Measurements from ENCODE around the gene SYDE2.

GRCh38 chr1:85203573-85204171 lies 2.9 kb upstream of the SYDE2 start:
- TF ChIP-seq CTCF (IDR thresholded peaks at IDR 0.05) = no peak
- no peak for TF ChIP-seq POLR2A (IDR thresholded peaks at IDR 0.05)
- TF ChIP-seq POLR2AphosphoS5 (IDR thresholded peaks at IDR 0.05) = no peak
